PFSK-1 (cell line): ENCODE measurements around the gene ABCC1.

Experiments used
- FOXP2 ChIP-seq: optimal IDR thresholded peaks from 2 replicates; pipeline ENCODE3; 2011; ENCODE audit warnings: borderline replicate concordance, control low read depth, inconsistent platforms; ENCODE audit not compliant: insufficient read depth; ENCODE audit errors: extremely low read length, extremely low read depth
- POLR2AphosphoS5 ChIP-seq: IDR thresholded peaks from 2 replicates; pipeline ENCODE4 v1.6.1; 2012; ENCODE audit warnings: low read depth, mild to moderate bottlenecking, control low read depth, low read length, moderate library complexity
- REST ChIP-seq, 2 experiments: IDR thresholded peaks; 2 replicates each; pipeline versions ENCODE4 v1.6.1 to v1.8.0; 2011 to 2012; ENCODE audit warnings: low read depth in 2 of 2, low read length in 2 of 2, control low read depth in 1 of 2, inconsistent platforms in 1 of 2, mild to moderate bottlenecking in 1 of 2, moderate library complexity in 1 of 2; ENCODE audit not compliant: insufficient read depth in 1 of 2
- SIN3A ChIP-seq: IDR thresholded peaks from 2 replicates; pipeline ENCODE4 v1.6.1; 2012; ENCODE audit warnings: mild to moderate bottlenecking, low read length, moderate library complexity, borderline replicate concordance; ENCODE audit not compliant: insufficient read depth
- TAF1 ChIP-seq: IDR thresholded peaks from 2 replicates; pipeline ENCODE4 v1.6.1; 2012; ENCODE audit warnings: low read length, control low read depth, borderline replicate concordance; ENCODE audit not compliant: insufficient read depth

ABCC1 gene

GRCh38 chr16:15907863-15908478 lies 41.4 kb upstream of the ABCC1 start:
- TF ChIP-seq FOXP2 = no peak
- TF ChIP-seq TAF1 = no peak
- TF ChIP-seq POLR2AphosphoS5 = no peak
- TF ChIP-seq SIN3A = no peak
- no peak for TF ChIP-seq REST (IDR thresholded peaks at IDR 0.05; ENCODE audit: insufficient read depth in 1 of 2, low read depth in 2 of 2, low read length in 2 of 2)

GRCh38 chr16:15911198-15911597 lies 38.2 kb upstream of the ABCC1 start:
- TF ChIP-seq FOXP2 (no peak), REST (IDR thresholded peaks at IDR 0.05; ENCODE audit: insufficient read depth in 1 of 2, low read depth in 2 of 2, low read length in 2 of 2) (no peak), TAF1 (no peak), POLR2AphosphoS5 (no peak)

GRCh38 chr16:15913046-15913698 lies 36.2 kb upstream of the ABCC1 start:
- TF ChIP-seq TAF1 (no peak), REST (IDR thresholded peaks at IDR 0.05; ENCODE audit: insufficient read depth in 1 of 2, low read depth in 2 of 2, low read length in 2 of 2) (no peak), POLR2AphosphoS5 (no peak), SIN3A (no peak), FOXP2 (no peak)

GRCh38 chr16:15915555-15916081 lies 33.8 kb upstream of the ABCC1 start:
- no peak for TF ChIP-seq TAF1
- no peak for TF ChIP-seq FOXP2
- no peak for TF ChIP-seq POLR2AphosphoS5
- no peak for TF ChIP-seq SIN3A
- no peak for TF ChIP-seq REST (IDR thresholded peaks at IDR 0.05; ENCODE audit: insufficient read depth in 1 of 2, low read depth in 2 of 2, low read length in 2 of 2)
